CD14-positive monocyte (primary cell): ENCODE measurements around the gene ZNF423. TPM values are rescaled to one million over a fixed set of nuclear protein-coding genes. Genes with fewer than 3 reads are reported as not detected.
A peak's percentile ranks its signal among the peaks of the same experiment; 100 is the strongest.

ENCODE experiments used
- DNase-seq, 3 donors: peaks; one replicate each; pipeline ENCODE4 v3.0.0-alpha.2; 2011 to 2022
- H2AFZ ChIP-seq: 2 replicates; pipeline ENCODE4 v1.6.0; 2012; ENCODE audit warnings: mild to moderate bottlenecking, low read depth, low read length, inconsistent platforms; ENCODE audit not compliant: insufficient read depth, poor library complexity, severe bottlenecking
- H3K27ac ChIP-seq, 2 donors: 1 replicate in 1 of 2; 2 replicates in 1 of 2; pipeline ENCODE4 v1.5.1; 2012 to 2013; ENCODE audit warnings: low read length in 2 of 2, control low read depth in 1 of 2, inconsistent platforms in 1 of 2, low read depth in 1 of 2, mild to moderate bottlenecking in 1 of 2
- H3K27me3 ChIP-seq, 2 donors: one replicate each; pipeline versions ENCODE4 v1.6.0 to v1.6.1; 2011 to 2013; ENCODE audit warnings: low read length in 2 of 2; ENCODE audit not compliant: control insufficient read depth in 2 of 2, insufficient read depth in 2 of 2
- H3K36me3 ChIP-seq, 2 donors: replicated peaks in 1 of 2; 1 replicate in 1 of 2; 2 replicates in 1 of 2; pipeline versions ENCODE4 v1.5.1 to v1.6.1; 2012 to 2013; ENCODE audit warnings: low read length in 2 of 2, control low read depth in 1 of 2, inconsistent platforms in 1 of 2, mild to moderate bottlenecking in 1 of 2; ENCODE audit not compliant: insufficient read depth in 2 of 2, control insufficient read depth in 1 of 2
- H3K4me1 ChIP-seq, 2 donors: 1 replicate in 1 of 2; 2 replicates in 1 of 2; pipeline versions ENCODE4 v1.5.1 to v1.6.1; 2012 to 2013; ENCODE audit warnings: low read length in 2 of 2, control low read depth in 1 of 2, inconsistent platforms in 1 of 2, mild to moderate bottlenecking in 1 of 2, moderate library complexity in 1 of 2; ENCODE audit not compliant: insufficient read depth in 2 of 2, control insufficient read depth in 1 of 2
- H3K4me2 ChIP-seq: replicated peaks from 2 replicates; pipeline ENCODE3; 2012; ENCODE audit warnings: low read length, moderate library complexity, mild to moderate bottlenecking; ENCODE audit not compliant: poor library complexity, severe bottlenecking; ENCODE audit errors: extremely low read depth
- H3K4me3 ChIP-seq, 3 experiments: fragments of 200-600 bp in 1 of 3; sonication (generic) in 1 of 3; replicated peaks in 1 of 3; 1 replicate in 2 of 3; 2 replicates in 1 of 3; pipeline ENCODE4 v1.5.1; 2011 to 2013; ENCODE audit warnings: low read length in 3 of 3, mild to moderate bottlenecking in 3 of 3, control low read depth in 2 of 3, low read depth in 2 of 3, inconsistent platforms in 1 of 3, moderate library complexity in 1 of 3
- H3K79me2 ChIP-seq: 2 replicates; pipeline ENCODE4 v1.6.0; 2012; ENCODE audit warnings: mild to moderate bottlenecking, control low read depth, inconsistent platforms, low read length, moderate library complexity; ENCODE audit not compliant: insufficient read depth
- H3K9ac ChIP-seq: 2 replicates; pipeline ENCODE4 v1.6.0; 2017; ENCODE audit warnings: low read length, mild to moderate bottlenecking; ENCODE audit not compliant: insufficient read depth, poor library complexity, severe bottlenecking
- H3K9me3 ChIP-seq, 2 donors: replicated peaks in 1 of 2; 1 replicate in 1 of 2; 2 replicates in 1 of 2; pipeline versions ENCODE4 v1.5.1 to v1.6.1; 2012 to 2013; ENCODE audit warnings: low read length in 2 of 2, control low read depth in 1 of 2; ENCODE audit not compliant: control insufficient read depth in 1 of 2, insufficient read depth in 1 of 2
- H4K20me1 ChIP-seq: 2 replicates; pipeline ENCODE4 v1.6.0; 2012; ENCODE audit warnings: mild to moderate bottlenecking, low read length, control low read depth, moderate library complexity; ENCODE audit not compliant: insufficient read depth
- H3K27ac Mint-ChIP-seq, 7 donors: one replicate each; pipeline ENCODE4 v1.8.0; 2020; ENCODE audit warnings: mild to moderate bottlenecking in 7 of 7, mixed read lengths in 7 of 7, moderate library complexity in 6 of 7, inconsistent platforms in 2 of 7
- H3K27me3 Mint-ChIP-seq, 3 donors: one replicate each; pipeline ENCODE4 v1.8.0; 2021 to 2022; ENCODE audit warnings: low read depth in 3 of 3, mild to moderate bottlenecking in 3 of 3, mixed read lengths in 3 of 3, moderate library complexity in 3 of 3, inconsistent platforms in 1 of 3
- H3K36me3 Mint-ChIP-seq, 2 donors: one replicate each; pipeline ENCODE4 v1.8.0; 2020; ENCODE audit warnings: mixed read lengths in 2 of 2, inconsistent platforms in 1 of 2, mild to moderate bottlenecking in 1 of 2
- H3K4me1 Mint-ChIP-seq: one replicate; pipeline ENCODE4 v1.8.0; 2020; ENCODE audit warnings: mild to moderate bottlenecking, mixed read lengths
- H3K4me3 Mint-ChIP-seq, 2 donors: one replicate each; pipeline ENCODE4 v1.8.0; 2020; ENCODE audit warnings: mild to moderate bottlenecking in 2 of 2, mixed read lengths in 2 of 2, moderate library complexity in 1 of 2
- H3K9me3 Mint-ChIP-seq, 7 donors: one replicate each; pipeline ENCODE4 v1.8.0; 2020 to 2022; ENCODE audit warnings: mixed read lengths in 7 of 7, mild to moderate bottlenecking in 6 of 7, moderate library complexity in 6 of 7, inconsistent platforms in 2 of 7
- CTCF ChIP-seq: fragments of 200-600 bp; IDR thresholded peaks from one replicate; pipeline ENCODE4 v1.8.0; 2022; ENCODE audit warnings: antibody characterized with exemption, mild to moderate bottlenecking
- WGBS: methylation state at CpG from one replicate; pipeline ENCODE4 v1.1.5; 2013; ENCODE audit warnings: missing lambda C conversion rate; ENCODE audit not compliant: insufficient coverage; 5-methylcytosine and 5-hydroxymethylcytosine counted together
- intact Hi-C, 2 donors: fragments of 100-400 bp; cut with micrococcal nuclease; formaldehyde crosslinking; loops; one replicate each; pipeline versions ENCODE4 v1.15.0 to v1.15.1; 2023
- polyA plus RNA-seq, 3 donors: library from polyadenylated mRNA; depleted of rRNA in 1 of 3; unstranded in 2 of 3; stranded (reverse) in 1 of 3; fragments of 300-500 nt in 2 of 3; fragments of >200 nt in 1 of 3; fragmentation: Illumina TruSeq in 2 of 3; gene quantifications; 1 replicate in 2 of 3; 2 replicates in 1 of 3; pipeline ENCODE4 v1.2.3, GENCODE V29; 2012 to 2021

Gene ZNF423
- polyA plus RNA-seq, 3 donors = not detected

GRCh38 chr16:49578018-49578417 lies 277.9 kb downstream of the ZNF423 start:
- peaks cover 0 to 8% (median under 1%) of the 10 kb centered on the region in 7 donors for H3K9me3 Mint-ChIP-seq
- Histone ChIP-seq H3K4me3 (no peak overlapping the region), H4K20me1 (no peaks in the 10 kb centered on the region), H2AFZ (no peak overlapping the region), H3K9ac (no peak overlapping the region), H3K79me2 (no peaks in the 10 kb centered on the region), H3K36me3 (no peaks in the 10 kb centered on the region), H3K27ac (no peak overlapping the region), H3K9me3 (no peaks in the 10 kb centered on the region), H3K27me3 (no peaks in the 10 kb centered on the region), H3K4me1 (peaks cover 16 to 17% of the 10 kb centered on the region in 2 donors), H3K4me2 (no peak overlapping the region)
- no peak for TF ChIP-seq CTCF
- DNase-seq = no peak
- H3K4me1 Mint-ChIP-seq = peaks cover 17% of the 10 kb centered on the region
- no peaks in the 10 kb centered on the region for H3K36me3 Mint-ChIP-seq
- H3K27me3 Mint-ChIP-seq = peaks cover 0 to 2% (median 1%) of the 10 kb centered on the region in 3 donors
- H3K4me3 Mint-ChIP-seq = no peak overlapping the region
- intact Hi-C loops = no loop called here
- 60% methylated on average over 1 of the region's 3 CpGs for WGBS
- H3K27ac Mint-ChIP-seq = peak overlapping the region in 2 of 7 donors; percentile 33 to 55

DNA sequence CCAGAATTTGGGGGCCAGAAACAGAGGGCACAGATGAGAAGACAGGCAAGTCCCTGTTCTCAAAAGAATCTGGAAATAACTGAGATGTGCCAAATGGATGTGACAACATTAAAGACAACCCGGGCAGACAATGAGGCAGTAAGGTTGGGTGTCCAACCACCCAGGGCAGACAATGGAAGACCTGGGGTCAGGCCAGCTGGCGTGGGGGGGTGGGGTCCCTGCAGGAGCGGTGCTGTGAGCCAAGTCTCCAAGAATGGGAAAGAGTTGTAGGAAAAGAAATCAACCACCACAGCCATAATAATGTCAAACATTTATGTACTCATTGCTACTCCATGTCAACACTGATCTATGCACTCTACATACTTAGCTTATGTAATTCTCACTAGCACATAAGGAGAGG lies 279.0 kb downstream of the ZNF423 start:
- no peak for TF ChIP-seq CTCF
- H2AFZ ChIP-seq = peak overlapping the region; percentile 30
- no peak overlapping the region for H3K4me2 ChIP-seq
- Mint-ChIP-seq H3K9me3 (peaks cover 0 to 11% (median 2%) of the 10 kb centered on the region in 7 donors), H3K36me3 (no peaks in the 10 kb centered on the region), H3K27me3 (peaks cover 0 to 1% (median under 1%) of the 10 kb centered on the region in 3 donors), H3K4me3 (no peak overlapping the region), H3K27ac (no peak overlapping the region), H3K4me1 (peaks cover 17% of the 10 kb centered on the region)
- no peak for DNase-seq
- no peak overlapping the region for H3K4me3 ChIP-seq
- no peaks in the 10 kb centered on the region for H3K27me3 ChIP-seq
- peaks cover 16 to 17% of the 10 kb centered on the region in 2 donors for H3K4me1 ChIP-seq
- no peak overlapping the region for H3K9ac ChIP-seq
- H4K20me1 ChIP-seq = no peaks in the 10 kb centered on the region
- no peaks in the 10 kb centered on the region for H3K79me2 ChIP-seq
- 83% methylated on average over 1 of the region's 3 CpGs for WGBS
- intact Hi-C loops = no loop called here
- no peak overlapping the region for H3K27ac ChIP-seq
- H3K9me3 ChIP-seq = no peaks in the 10 kb centered on the region
- no peaks in the 10 kb centered on the region for H3K36me3 ChIP-seq
